ENCODE data around the gene NR6A1.
A peak's percentile ranks its signal among the peaks of the same experiment; 100 is the strongest.

NR6A1 gene

DNA sequence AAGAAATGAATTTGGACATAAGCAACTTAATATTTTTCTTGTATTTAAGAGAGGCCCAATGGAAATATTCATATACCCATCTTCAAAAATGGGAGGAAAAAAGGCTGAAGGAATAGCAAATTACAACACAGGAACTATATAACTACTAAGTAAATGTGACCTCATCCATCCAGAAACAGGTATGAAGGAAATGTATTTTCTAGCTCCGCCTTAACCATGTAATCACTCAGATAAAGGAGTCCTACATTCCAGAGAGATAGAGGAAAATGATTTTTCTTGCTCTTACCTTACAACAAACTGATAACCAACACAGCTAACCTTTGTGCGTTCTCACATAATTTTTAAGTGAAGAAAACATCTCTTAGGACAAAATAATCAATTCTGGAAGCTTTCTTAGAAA, 96.5 kb downstream of the NR6A1 start:
- no peak overlapping the region for H3K4me3 ChIP-seq (ENCODE audit: low read length)
- TF ChIP-seq ZNF274 (IDR thresholded peaks at IDR 0.05; ENCODE audit: low read depth, low read length) = no peak

DNA sequence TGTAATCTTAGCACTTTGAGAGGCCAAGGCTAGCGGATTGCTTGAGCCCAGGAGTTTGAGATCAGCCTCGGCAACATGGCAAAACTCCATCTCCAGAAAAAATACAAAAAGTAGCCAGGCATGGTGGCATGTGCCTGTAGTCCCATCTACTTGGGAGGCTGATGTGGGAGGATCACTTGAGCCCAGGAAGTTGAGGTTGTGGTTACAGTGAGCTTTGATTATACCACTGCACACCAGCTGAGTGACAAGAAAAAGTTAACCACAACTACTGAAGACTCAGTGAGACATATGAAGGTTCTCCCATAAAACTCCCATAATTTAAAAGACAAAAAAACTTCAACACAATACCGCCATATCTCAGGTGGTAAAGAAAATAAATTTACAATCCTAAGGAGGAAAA, 98.0 kb downstream of the NR6A1 start:
- no peak overlapping the region for H3K4me3 ChIP-seq (ENCODE audit: low read length)
- TF ChIP-seq ZNF274 (IDR thresholded peaks at IDR 0.05; ENCODE audit: low read depth, low read length) = no peak

DNA sequence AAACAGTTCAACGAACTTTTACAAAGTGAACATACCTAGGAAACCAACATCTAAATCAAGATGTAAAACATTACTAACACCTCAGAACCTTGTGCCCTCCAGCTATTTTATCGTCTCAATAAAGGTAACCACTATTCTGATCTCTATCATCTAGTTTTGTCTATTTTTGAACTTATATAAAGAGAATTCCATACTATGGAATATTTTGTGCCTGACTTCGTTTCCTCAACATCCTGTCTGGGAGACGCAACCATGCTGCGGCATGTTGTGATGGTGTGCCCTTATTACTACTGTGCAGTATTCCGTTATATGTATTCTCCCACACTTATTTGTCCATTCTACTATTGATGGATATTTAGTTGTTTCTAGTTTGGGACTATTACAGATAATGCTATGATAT, 99.2 kb downstream of the NR6A1 start:
- no peak for TF ChIP-seq ZNF274 (IDR thresholded peaks at IDR 0.05; ENCODE audit: low read depth, low read length)
- H3K4me3 ChIP-seq (ENCODE audit: low read length) = no peak overlapping the region

DNA sequence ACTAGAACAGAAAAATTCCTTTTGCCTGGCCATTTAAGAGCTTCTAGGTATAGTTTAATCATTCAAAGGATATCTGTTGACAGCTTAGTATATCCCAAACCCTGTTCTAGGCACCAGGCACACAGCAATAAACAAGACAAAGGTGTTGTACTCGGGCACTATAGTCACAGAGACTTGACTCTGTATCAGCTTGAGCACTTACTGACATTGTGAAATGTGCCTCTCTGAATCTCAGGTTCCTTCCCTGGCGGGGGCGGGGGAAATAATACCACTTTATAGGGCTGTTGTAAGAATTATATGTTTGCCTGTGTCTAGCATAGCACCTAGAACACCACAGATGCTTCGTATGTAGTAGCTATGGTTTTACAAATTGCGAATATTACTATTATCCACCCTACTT, 104.5 kb downstream of the NR6A1 start:
- H3K4me3 ChIP-seq (ENCODE audit: low read length) = no peak overlapping the region
- no peak for TF ChIP-seq ZNF274 (IDR thresholded peaks at IDR 0.05; ENCODE audit: low read depth, low read length)

DNA sequence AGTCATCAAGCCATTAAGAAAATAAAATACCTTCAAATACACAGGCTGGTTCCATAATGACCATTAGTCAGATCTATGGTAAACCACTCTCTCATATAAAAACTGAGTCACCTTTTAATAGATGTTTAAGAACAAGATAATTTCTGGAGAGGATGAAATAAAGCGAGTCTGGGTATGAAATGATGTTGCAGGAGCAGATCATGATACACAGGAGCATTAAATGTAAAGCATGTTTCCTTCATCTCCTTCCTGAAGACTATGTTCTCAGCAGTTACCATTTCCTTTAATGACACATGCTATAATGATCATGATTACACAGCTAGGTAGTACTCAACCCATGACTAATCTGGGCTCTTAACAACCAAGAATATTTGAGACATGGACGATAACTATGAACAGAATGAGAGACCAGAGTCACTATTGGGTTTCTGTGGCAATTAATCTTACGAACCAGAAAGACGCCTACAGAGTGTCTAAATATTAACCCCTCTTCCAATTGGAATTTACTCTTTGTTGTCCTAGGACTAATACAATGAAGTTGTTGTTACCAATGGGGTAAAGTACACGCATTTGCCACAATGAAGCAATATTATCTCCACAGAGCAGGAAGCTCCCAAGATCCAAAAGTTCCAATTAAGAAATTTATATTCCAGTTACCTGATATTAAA, 105.6 kb downstream of the NR6A1 start:
- TF ChIP-seq ZNF274 (IDR thresholded peaks at IDR 0.05; ENCODE audit: low read depth, low read length) = no peak
- H3K4me3 ChIP-seq (ENCODE audit: low read length) = no peak overlapping the region

DNA sequence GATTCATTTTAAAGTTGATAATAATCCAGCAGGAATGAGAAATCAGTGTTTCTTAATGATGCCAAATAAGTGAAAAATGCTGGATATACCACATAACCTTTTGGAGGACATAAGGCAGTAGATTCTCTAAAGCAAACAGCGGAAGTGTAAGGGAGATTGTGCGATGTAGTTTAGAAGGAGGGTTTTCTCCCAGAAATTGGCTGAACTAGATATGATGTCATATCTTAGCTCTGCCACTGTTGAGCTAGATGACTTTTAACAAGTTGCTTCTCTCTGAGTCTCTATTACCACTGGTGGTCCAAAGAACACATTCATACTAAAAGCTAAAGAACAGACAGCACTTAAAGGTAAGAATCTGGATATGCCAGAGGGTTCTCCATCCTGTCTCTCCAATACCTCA, 107.0 kb downstream of the NR6A1 start:
- TF ChIP-seq ZNF274 (IDR thresholded peaks at IDR 0.05; ENCODE audit: low read depth, low read length) = no peak
- no peak overlapping the region for H3K4me3 ChIP-seq (ENCODE audit: low read length)

DNA sequence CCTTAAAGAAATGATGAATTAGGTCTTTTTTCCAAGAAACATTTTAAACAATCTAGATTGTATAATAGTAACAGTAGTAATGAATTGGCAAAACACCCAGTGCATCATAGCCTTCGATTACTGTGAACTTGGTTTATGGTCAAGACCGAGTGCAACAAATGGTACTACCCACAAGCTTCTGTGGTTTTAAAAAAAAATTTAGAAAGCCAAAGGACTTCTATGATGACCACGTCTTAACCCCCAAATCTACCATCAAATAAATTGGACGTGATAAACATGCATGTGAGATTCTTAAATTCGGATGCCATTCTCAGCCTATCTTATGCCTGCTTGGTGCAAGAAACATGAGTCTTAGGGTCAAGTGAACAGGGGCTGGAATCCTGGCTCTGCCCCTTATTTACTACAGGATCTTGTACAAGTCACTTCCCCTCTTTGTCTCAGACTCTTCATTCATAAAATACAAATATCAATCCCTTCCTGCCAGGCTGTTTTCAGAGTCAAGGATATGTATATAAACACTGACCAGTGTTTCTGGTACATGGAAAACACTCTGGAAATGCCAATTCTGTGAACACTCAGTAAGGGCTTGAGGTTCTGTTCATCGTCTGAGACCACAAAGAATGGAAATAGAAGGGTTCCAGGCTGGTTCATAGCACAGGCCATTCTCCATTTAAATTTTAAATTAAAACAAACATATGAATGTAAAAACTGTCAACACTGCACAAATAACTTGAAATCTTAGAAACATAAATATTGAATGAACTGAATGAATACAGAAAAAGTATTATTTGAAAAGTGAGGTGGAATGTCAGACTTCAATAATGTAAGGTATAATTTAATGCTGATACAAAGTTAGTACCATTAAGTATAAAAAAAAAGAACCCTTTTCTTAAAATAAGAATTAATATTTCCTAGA, 107.8 kb downstream of the NR6A1 start:
- no peak for TF ChIP-seq ZNF274 (IDR thresholded peaks at IDR 0.05; ENCODE audit: low read depth, low read length)
- H3K4me3 ChIP-seq (ENCODE audit: low read length) = no peak overlapping the region

DNA sequence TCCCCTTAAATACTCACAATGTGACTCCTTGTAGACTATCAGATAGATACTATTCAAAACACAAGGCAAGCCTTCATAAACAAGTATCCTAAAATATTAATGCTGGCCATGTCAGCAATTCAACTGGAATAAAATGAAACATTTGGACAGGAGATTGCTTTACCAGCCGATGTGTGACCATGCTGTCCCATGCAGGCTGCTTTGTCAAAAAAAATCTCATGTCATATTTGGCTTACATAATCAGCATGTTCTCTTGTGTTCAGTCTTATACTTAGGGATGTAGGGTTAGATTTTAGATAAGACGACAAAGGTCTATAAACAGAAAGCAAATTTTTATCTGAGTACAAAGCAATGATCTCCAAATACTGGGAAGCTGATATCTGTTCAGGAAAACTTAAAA, 108.5 kb downstream of the NR6A1 start:
- TF ChIP-seq ZNF274 (IDR thresholded peaks at IDR 0.05; ENCODE audit: low read depth, low read length) = no peak
- no peak overlapping the region for H3K4me3 ChIP-seq (ENCODE audit: low read length)

DNA sequence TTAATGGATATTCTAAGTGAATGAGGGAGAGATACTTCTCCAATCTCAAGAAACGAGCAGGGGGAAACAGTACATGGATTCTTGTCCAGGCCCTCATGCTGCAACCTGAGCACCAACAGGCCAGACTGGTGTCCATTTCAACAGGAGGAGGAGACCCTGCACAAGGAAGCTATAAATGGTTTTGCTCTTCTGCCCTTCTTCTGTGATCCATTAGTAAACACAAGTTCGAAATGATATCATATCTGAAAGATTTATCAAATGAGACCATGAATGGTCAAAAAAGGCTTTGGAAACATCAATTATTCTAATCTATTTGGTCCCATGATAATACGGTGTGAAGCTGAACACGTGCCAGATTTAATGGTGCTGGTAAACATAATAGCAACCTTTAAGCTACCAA, 109.8 kb downstream of the NR6A1 start:
- no peak for TF ChIP-seq ZNF274 (IDR thresholded peaks at IDR 0.05; ENCODE audit: low read depth, low read length)
- peak overlapping the region; percentile 48 for H3K4me3 ChIP-seq (ENCODE audit: low read length)

DNA sequence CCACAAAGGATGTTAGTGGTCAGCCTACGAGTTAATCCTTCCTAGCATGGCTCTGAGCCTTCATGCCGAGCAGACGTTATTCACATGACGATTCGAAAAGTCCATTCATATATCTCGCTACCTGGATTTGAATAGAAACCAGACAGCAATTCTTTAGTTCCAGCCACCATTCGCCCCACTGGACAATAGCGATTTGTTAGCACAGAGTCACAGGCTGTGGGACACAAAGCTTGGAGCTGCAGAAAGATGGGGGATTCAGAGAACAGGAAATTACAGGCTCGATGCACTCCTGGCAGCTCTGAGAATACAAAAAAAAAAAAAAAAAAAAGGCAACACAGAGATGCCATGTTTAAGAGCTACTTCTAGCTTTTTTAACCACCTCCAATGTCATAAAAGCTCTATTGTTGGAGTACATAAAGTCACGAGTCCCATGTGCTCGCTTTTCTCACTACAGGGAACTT, 110.7 kb downstream of the NR6A1 start:
- H3K4me3 ChIP-seq (ENCODE audit: low read length) = peak overlapping the region; percentile 88
- no peak for TF ChIP-seq ZNF274 (IDR thresholded peaks at IDR 0.05; ENCODE audit: low read depth, low read length)

DNA sequence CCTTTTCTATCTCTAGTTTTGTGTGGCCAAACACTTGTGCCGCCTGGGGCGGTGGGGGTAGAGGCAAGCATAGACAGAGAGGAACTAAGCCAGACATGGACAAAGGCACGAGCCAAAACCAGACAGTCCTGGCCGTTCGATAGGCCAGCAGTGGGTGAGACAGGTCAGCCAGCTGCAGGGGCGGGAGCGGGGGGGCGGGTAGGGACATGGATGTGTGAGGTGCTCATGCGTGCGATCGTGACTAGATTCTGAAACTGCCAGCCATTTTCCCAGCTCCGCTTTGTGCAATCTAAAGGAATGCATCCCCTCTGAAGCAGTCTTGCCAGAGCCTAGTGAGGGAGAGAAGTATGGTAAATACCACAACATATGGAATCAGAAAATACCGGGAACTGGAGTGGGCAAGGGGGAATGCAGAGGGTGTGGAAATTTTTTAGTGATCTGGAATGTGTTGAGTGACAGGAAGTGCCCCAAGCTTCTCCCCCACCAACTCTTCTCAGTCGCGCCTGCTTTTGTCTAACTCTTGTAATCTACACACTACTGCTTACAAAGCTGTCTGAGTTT, 111.9 kb downstream of the NR6A1 start:
- TF ChIP-seq ZNF274 (IDR thresholded peaks at IDR 0.05; ENCODE audit: low read depth, low read length) = no peak
- H3K4me3 ChIP-seq (ENCODE audit: low read length) = peak overlapping the region; percentile 88

DNA sequence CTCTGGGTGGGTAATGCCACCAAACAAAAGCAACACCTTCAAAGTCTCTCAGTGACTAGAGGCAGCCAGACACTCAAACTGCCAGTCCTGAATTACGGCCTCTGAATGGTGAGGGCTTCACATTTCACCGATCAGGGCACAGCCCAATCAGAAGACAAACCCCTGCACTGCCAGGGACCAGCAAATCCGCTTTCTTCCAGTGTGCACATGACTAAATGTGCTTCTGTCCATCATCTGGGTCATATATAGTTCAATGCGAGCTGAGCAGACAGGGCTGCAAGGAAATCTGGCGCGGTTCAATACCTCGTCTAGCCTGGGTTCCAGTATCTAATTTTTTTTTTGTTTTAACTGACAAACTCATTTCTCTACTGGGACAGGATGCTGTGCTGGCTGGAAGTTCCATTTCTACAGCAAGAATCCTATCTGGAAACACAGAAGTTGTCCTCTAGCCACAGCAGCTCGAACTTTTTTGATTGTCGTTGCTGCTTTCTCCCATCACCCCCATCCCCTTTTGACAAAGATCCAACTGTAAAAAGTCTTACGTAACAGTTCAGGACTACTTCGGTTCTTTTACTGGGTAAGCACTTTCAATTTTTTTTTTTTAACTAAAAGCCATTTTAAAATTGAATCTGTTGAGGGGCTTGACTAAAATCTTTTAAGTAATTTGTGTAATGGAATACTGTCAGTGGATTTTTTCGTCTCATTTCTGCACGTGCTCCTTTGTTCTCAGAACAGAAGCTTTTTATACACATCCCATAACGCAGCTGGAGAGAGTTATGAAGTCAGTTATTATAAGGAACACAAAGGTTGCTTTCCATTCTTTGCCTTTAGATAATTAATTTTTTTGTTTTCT, 112.7 kb downstream of the NR6A1 start:
- H3K4me3 ChIP-seq (ENCODE audit: low read length) = peak overlapping the region; percentile 88
- TF ChIP-seq ZNF274 (IDR thresholded peaks at IDR 0.05; ENCODE audit: low read depth, low read length) = no peak

DNA sequence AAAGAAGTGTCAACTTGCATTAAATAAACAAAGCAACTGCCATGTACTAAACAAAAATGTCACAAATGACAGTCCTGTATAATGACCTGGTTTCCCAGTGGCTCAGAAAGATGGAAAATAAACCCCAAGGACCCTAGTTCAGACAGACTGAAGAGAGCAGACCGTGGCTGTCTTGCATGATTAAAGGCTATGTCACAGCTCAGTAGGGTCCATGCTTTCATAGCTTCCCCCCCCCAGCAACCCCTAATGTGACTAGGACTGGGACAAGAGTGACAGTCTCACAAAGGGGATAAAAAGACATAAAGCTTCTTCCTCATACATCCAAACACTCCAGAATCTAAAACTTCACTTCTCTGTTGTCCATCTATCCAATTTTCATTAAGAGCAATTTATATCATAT, 113.6 kb downstream of the NR6A1 start:
- TF ChIP-seq ZNF274 (IDR thresholded peaks at IDR 0.05; ENCODE audit: low read depth, low read length) = no peak
- no peak overlapping the region for H3K4me3 ChIP-seq (ENCODE audit: low read length)

DNA sequence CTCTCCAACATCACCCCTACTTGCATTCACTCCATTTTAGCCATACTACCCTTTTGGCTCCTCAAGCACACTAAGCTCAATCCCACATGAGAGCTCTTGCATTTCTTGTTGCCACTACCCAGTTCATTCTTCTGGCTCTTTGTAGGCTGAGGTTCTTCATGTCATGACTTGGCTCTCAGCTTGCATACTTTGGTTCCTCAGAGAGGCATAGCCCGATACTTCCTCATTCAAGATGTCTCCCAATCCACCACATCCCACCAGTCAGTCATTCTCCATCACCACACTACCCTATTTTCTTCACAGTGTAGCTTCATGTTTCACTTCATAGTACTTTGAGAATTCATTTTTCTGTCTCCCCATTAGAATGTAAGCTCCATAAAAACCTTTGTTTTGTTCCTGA, 116.7 kb downstream of the NR6A1 start:
- no peak for TF ChIP-seq ZNF274 (IDR thresholded peaks at IDR 0.05; ENCODE audit: low read depth, low read length)
- H3K4me3 ChIP-seq (ENCODE audit: low read length) = no peak overlapping the region

All from GM08714 (cell line).